Measurements from ENCODE around the gene PARD3B. TPM values are rescaled to one million over a fixed set of nuclear protein-coding genes. Genes with fewer than 3 reads are reported as not detected.

Gene PARD3B
- total and polyA plus RNA-seq, 8 donors: 18.5 to 24.6 (median 21.1) TPM

GRCh38 chr2:205352593-205352992, 807.3 kb downstream of the PARD3B start:
- Histone ChIP-seq H3K27ac (no peak overlapping the region), H3K36me3 (no peaks in the 10 kb centered on the region), H3K4me1 (no peaks in the 10 kb centered on the region), H3K9me3 (no peaks in the 10 kb centered on the region), H3K27me3 (no peaks in the 10 kb centered on the region), H3K4me3 (no peak overlapping the region)
- DNase-seq (no peak), ATAC-seq (no peak)
- TF ChIP-seq CTCF (IDR thresholded peaks at IDR 0.05): no peak
- intact Hi-C loops (cut with DNase I): no loop called here

- intact Hi-C loops (cut with DNase I): no loop called here
- Histone ChIP-seq H3K9me3 (no peaks in the 10 kb centered on the region), H3K27me3 (no peaks in the 10 kb centered on the region), H3K27ac (no peak overlapping the region), H3K4me3 (no peak overlapping the region), H3K4me1 (no peaks in the 10 kb centered on the region), H3K36me3 (no peaks in the 10 kb centered on the region)
- no peak for TF ChIP-seq CTCF (IDR thresholded peaks at IDR 0.05)
- no peak for ATAC-seq
- no peak for DNase-seq
Measured at GRCh38 chr2:205357732-205358131, 812.5 kb downstream of the PARD3B start.

GRCh38 chr2:205358351-205358815, 813.1 kb downstream of the PARD3B start:
- no peaks in the 10 kb centered on the region for H3K36me3 ChIP-seq
- no peak for TF ChIP-seq CTCF (IDR thresholded peaks at IDR 0.05)
- no peaks in the 10 kb centered on the region for H3K9me3 ChIP-seq
- H3K4me1 ChIP-seq: no peaks in the 10 kb centered on the region
- intact Hi-C loops (cut with DNase I): no loop called here
- H3K4me3 ChIP-seq: no peak overlapping the region
- DNase-seq (no peak), ATAC-seq (no peak)
- H3K27ac ChIP-seq: no peak overlapping the region
- H3K27me3 ChIP-seq: no peaks in the 10 kb centered on the region

GRCh38 chr2:205361272-205361671, 816.0 kb downstream of the PARD3B start:
- no peak for TF ChIP-seq CTCF (IDR thresholded peaks at IDR 0.05)
- no peak for ATAC-seq
- Histone ChIP-seq H3K4me1 (no peaks in the 10 kb centered on the region), H3K27ac (no peak overlapping the region), H3K9me3 (no peaks in the 10 kb centered on the region), H3K27me3 (no peaks in the 10 kb centered on the region), H3K4me3 (no peak overlapping the region), H3K36me3 (no peaks in the 10 kb centered on the region)
- DNase-seq: no peak
- intact Hi-C loops (cut with DNase I): no loop called here

GRCh38 chr2:205361970-205362369, 816.7 kb downstream of the PARD3B start:
- Histone ChIP-seq H3K4me3 (no peak overlapping the region), H3K36me3 (no peaks in the 10 kb centered on the region), H3K27ac (no peak overlapping the region), H3K4me1 (no peaks in the 10 kb centered on the region), H3K9me3 (no peaks in the 10 kb centered on the region), H3K27me3 (no peaks in the 10 kb centered on the region)
- no peak for DNase-seq
- intact Hi-C loops (cut with DNase I): no loop called here
- no peak for ATAC-seq
- TF ChIP-seq CTCF (IDR thresholded peaks at IDR 0.05): no peak
